K562 (cell line): ENCODE measurements around the gene ANKRD24.

Source experiments
- ATF1 ChIP-seq, 2 experiments: fragments of 450-650 bp in 1 of 2; IDR thresholded peaks; 2 replicates each; pipeline ENCODE4 v1.6.1; 2016; ENCODE audit warnings: missing compliant biosample characterization in 1 of 2, missing genetic modification characterization in 1 of 2
- GTF2F1 ChIP-seq: IDR thresholded peaks from 2 replicates; pipeline ENCODE4 v1.6.1; 2011; ENCODE audit warnings: low read depth, low read length, improper control_type of control experiment
- NFE2 ChIP-seq: IDR thresholded peaks from 2 replicates; pipeline ENCODE4 v1.6.1; 2014; ENCODE audit warnings: antibody characterized with exemption, low read depth
- PCBP1 ChIP-seq: fragments of 200-400 bp; formaldehyde crosslinking; IDR thresholded peaks from 2 replicates; pipeline ENCODE4 v1.6.1; 2018; ENCODE audit warnings: mild to moderate bottlenecking, low read depth, low read length; ENCODE audit not compliant: poor library complexity, severe bottlenecking
- POLR2A ChIP-seq: fragments of 450-650 bp; conservative IDR thresholded peaks from 2 replicates; pipeline ENCODE4 v1.6.1; 2016
- SP1 ChIP-seq: sonication (generic); formaldehyde crosslinking; IDR thresholded peaks from 2 replicates; pipeline ENCODE4 v1.8.1; 2022; ENCODE audit warnings: mild to moderate bottlenecking, missing genetic modification reagents
- ZBTB17 ChIP-seq: fragments of 450-650 bp; formaldehyde crosslinking; IDR thresholded peaks from 2 replicates; pipeline ENCODE4 v1.4.0; 2020; ENCODE audit warnings: mild to moderate bottlenecking
- ZBTB7A ChIP-seq: IDR thresholded peaks from 2 replicates; pipeline ENCODE4 v1.6.1; 2011; ENCODE audit warnings: low read depth, mild to moderate bottlenecking, low read length, moderate library complexity, borderline replicate concordance; ENCODE audit not compliant: control insufficient read depth
- ZNF324 ChIP-seq: fragments of 250-450 bp; sonication (Bioruptor Pico); IDR thresholded peaks from 2 replicates; pipeline ENCODE4 v1.4.0; 2020; ENCODE audit warnings: mild to moderate bottlenecking
- TF ChIP-seq, protein P1 (sequence below): IDR thresholded peaks from 3 replicates; pipeline ENCODE4 v1.6.1; 2011; ENCODE audit warnings: borderline replicate concordance, mild to moderate bottlenecking, moderate library complexity; ENCODE audit not compliant: insufficient read length; ENCODE audit errors: extremely low read depth
- TF ChIP-seq, protein P2 (sequence below), 3 experiments: IDR thresholded peaks in 2 of 3; conservative IDR thresholded peaks in 1 of 3; 2 replicates each; pipeline ENCODE4 v1.5.1; 2011 to 2012; ENCODE audit warnings: low read length in 3 of 3, mild to moderate bottlenecking in 3 of 3, control low read depth in 2 of 3, improper control_type of control experiment in 1 of 3, inconsistent platforms in 1 of 3, low read depth in 1 of 3, mixed read lengths in 1 of 3, moderate library complexity in 1 of 3; ENCODE audit not compliant: insufficient read depth in 2 of 3

DNA sequence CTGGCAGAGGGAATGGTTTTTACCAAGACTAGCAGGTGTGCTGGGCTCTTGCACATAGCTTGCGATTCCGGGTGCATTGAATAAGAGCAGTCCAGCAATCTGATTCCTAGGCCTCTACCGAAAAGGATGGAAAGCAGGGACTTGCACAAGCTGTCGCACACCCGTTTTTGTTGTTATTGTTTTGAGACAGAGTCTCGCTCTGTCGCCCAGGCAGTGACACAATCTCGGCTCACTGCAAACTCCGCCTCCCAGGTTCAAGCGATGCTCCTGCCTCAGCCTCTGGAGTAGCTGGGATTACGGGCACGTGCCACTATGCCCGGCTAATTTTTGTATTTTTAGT, 52.3 kb downstream of the ANKRD24 start:
- no peak for TF ChIP-seq GTF2F1
- no peak for TF ChIP-seq NFE2
- no peak for TF ChIP-seq PCBP1
- no peak for TF ChIP-seq ZBTB17 (CRISPR knock-in tag)
- no peak for TF ChIP-seq POLR2A
- TF ChIP-seq ZNF324: no peak
- TF ChIP-seq, protein P1, sequence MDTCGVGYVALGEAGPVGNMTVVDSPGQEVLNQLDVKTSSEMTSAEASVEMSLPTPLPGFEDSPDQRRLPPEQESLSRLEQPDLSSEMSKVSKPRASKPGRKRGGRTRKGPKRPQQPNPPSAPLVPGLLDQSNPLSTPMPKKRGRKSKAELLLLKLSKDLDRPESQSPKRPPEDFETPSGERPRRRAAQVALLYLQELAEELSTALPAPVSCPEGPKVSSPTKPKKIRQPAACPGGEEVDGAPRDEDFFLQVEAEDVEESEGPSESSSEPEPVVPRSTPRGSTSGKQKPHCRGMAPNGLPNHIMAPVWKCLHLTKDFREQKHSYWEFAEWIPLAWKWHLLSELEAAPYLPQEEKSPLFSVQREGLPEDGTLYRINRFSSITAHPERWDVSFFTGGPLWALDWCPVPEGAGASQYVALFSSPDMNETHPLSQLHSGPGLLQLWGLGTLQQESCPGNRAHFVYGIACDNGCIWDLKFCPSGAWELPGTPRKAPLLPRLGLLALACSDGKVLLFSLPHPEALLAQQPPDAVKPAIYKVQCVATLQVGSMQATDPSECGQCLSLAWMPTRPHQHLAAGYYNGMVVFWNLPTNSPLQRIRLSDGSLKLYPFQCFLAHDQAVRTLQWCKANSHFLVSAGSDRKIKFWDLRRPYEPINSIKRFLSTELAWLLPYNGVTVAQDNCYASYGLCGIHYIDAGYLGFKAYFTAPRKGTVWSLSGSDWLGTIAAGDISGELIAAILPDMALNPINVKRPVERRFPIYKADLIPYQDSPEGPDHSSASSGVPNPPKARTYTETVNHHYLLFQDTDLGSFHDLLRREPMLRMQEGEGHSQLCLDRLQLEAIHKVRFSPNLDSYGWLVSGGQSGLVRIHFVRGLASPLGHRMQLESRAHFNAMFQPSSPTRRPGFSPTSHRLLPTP: no peak
- no peak for TF ChIP-seq SP1 (CRISPR knock-in tag)
- TF ChIP-seq ATF1 (CRISPR knock-in tag; IDR thresholded peaks at IDR 0.05): no peak
- TF ChIP-seq ATF1 (tag; IDR thresholded peaks at IDR 0.05): no peak
- TF ChIP-seq ZBTB7A: no peak
- TF ChIP-seq, protein P2, sequence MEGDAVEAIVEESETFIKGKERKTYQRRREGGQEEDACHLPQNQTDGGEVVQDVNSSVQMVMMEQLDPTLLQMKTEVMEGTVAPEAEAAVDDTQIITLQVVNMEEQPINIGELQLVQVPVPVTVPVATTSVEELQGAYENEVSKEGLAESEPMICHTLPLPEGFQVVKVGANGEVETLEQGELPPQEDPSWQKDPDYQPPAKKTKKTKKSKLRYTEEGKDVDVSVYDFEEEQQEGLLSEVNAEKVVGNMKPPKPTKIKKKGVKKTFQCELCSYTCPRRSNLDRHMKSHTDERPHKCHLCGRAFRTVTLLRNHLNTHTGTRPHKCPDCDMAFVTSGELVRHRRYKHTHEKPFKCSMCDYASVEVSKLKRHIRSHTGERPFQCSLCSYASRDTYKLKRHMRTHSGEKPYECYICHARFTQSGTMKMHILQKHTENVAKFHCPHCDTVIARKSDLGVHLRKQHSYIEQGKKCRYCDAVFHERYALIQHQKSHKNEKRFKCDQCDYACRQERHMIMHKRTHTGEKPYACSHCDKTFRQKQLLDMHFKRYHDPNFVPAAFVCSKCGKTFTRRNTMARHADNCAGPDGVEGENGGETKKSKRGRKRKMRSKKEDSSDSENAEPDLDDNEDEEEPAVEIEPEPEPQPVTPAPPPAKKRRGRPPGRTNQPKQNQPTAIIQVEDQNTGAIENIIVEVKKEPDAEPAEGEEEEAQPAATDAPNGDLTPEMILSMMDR (IDR thresholded peaks at IDR 0.05 in 2 of 3, conservative IDR thresholded peaks at IDR 0.05 in 1 of 3; ENCODE audit: insufficient read depth in 2 of 3, low read depth in 1 of 3, low read length in 3 of 3): no peak
